IMR-90 (cell line): ENCODE measurements around the gene UBL5. TPM values are rescaled to one million over a fixed set of nuclear protein-coding genes. Genes with fewer than 3 reads are reported as not detected.
"Not testable (repeated sequence)": the region's sequence is repeated elsewhere in the genome, so short reads cannot be mapped to it uniquely, and the experiment has no call there.

ENCODE experiments used
- ATAC-seq: fragments of 200-7000 bp; cut with Tn5 transposase; 2 replicates; pipeline ENCODE4 v1.9.1; 2020; ENCODE audit warnings: low read depth, mild to moderate bottlenecking, moderate library complexity
- BruUV-seq: library from RNA; stranded (reverse); fragments of 400-500 nt; replicated peaks from 2 replicates; lab custom pipeline; 2021; lab: Mats Ljungman, UMichigan
- CTCF ChIA-PET: fragments of 300-600 bp; formaldehyde crosslinking; extraction: SDS; loops from one replicate; lab custom pipeline; 2021; ENCODE audit warnings: antibody characterized with exemption; lab: Yijun Ruan, JAX
- POLR2A ChIA-PET: fragments of 300-600 bp; sonication (Branson Sonifier 250); formaldehyde crosslinking; loops from one replicate; lab custom pipeline; 2022; ENCODE audit warnings: antibody characterized with exemption; ENCODE audit not compliant: unreplicated experiment; lab: Charles Lee
- DNase-seq: peaks from one replicate; pipeline ENCODE4 v3.0.0; 2013
- H2AFZ ChIP-seq: replicated peaks from 2 replicates; pipeline ENCODE3; 2013; ENCODE audit warnings: low read length, mild to moderate bottlenecking; ENCODE audit not compliant: poor library complexity
- H2AK5ac ChIP-seq: 2 replicates; pipeline ENCODE4 v1.6.1; 2013; ENCODE audit warnings: low read depth, low read length, inconsistent platforms
- H2AK9ac ChIP-seq: replicated peaks from 2 replicates; pipeline ENCODE3; 2013; ENCODE audit warnings: mild to moderate bottlenecking, low read depth, low read length, moderate library complexity; ENCODE audit not compliant: poor library complexity
- H2BK120ac ChIP-seq: 2 replicates; pipeline ENCODE4 v1.6.1; 2013; ENCODE audit warnings: low read depth, low read length, inconsistent platforms
- H2BK15ac ChIP-seq: 3 replicates; pipeline ENCODE4 v1.6.1; 2013; ENCODE audit warnings: low read depth, low read length, inconsistent platforms
- H2BK20ac ChIP-seq: 2 replicates; pipeline ENCODE4 v1.6.1; 2013; ENCODE audit warnings: low read depth, mild to moderate bottlenecking, inconsistent platforms, low read length, moderate library complexity
- H2BK5ac ChIP-seq: 2 replicates; pipeline ENCODE4 v1.6.1; 2013; ENCODE audit warnings: mild to moderate bottlenecking, low read depth, low read length, inconsistent platforms; ENCODE audit not compliant: poor library complexity, severe bottlenecking
- H3K14ac ChIP-seq: replicated peaks from 2 replicates; pipeline ENCODE4 v1.6.1; 2013; ENCODE audit warnings: low read depth, low read length, inconsistent platforms
- H3K18ac ChIP-seq: 2 replicates; pipeline ENCODE4 v1.6.1; 2013; ENCODE audit warnings: low read depth, low read length, control low read depth
- H3K23ac ChIP-seq: 2 replicates; pipeline ENCODE4 v1.6.1; 2013; ENCODE audit warnings: low read depth, low read length, inconsistent platforms
- H3K27ac ChIP-seq: 2 replicates; pipeline ENCODE4 v1.5.1; 2013; ENCODE audit warnings: mild to moderate bottlenecking, control low read depth, low read length; ENCODE audit not compliant: insufficient read depth
- H3K27me3 ChIP-seq: 2 replicates; pipeline ENCODE4 v1.6.1; 2013; ENCODE audit warnings: low read length; ENCODE audit not compliant: control insufficient read depth, insufficient read depth
- H3K36me3 ChIP-seq: 2 replicates; pipeline ENCODE4 v1.6.1; 2013; ENCODE audit warnings: low read length, mixed read lengths; ENCODE audit not compliant: control insufficient read depth, insufficient read depth
- H3K4ac ChIP-seq: 2 replicates; pipeline ENCODE4 v1.6.1; 2013; ENCODE audit warnings: low read depth, low read length, inconsistent platforms
- H3K4me1 ChIP-seq: 2 replicates; pipeline ENCODE4 v1.6.1; 2013; ENCODE audit warnings: low read length, mixed read lengths; ENCODE audit not compliant: control insufficient read depth, insufficient read depth
- H3K4me2 ChIP-seq: 2 replicates; pipeline ENCODE4 v1.6.1; 2013; ENCODE audit warnings: low read depth, mild to moderate bottlenecking, control low read depth, low read length, moderate library complexity
- H3K4me3 ChIP-seq: 2 replicates; pipeline ENCODE4 v1.5.1; 2013; ENCODE audit warnings: low read depth, mild to moderate bottlenecking, control low read depth, low read length, moderate library complexity; ENCODE audit not compliant: insufficient read depth
- H3K56ac ChIP-seq: 2 replicates; pipeline ENCODE4 v1.6.1; 2013; ENCODE audit warnings: low read length, inconsistent platforms; ENCODE audit not compliant: insufficient read depth; ENCODE audit errors: extremely low read depth
- H3K79me1 ChIP-seq, 2 experiments: 2 replicates each; pipeline ENCODE4 v1.6.1; 2013; ENCODE audit warnings: low read length in 2 of 2, inconsistent platforms in 1 of 2, low read depth in 1 of 2
- H3K9ac ChIP-seq: 2 replicates; pipeline ENCODE4 v1.6.1; 2013; ENCODE audit warnings: low read depth, low read length, control low read depth
- H3K9me1 ChIP-seq: 2 replicates; pipeline ENCODE4 v1.6.1; 2013; ENCODE audit warnings: low read length, inconsistent platforms; ENCODE audit not compliant: insufficient read depth
- H3K9me3 ChIP-seq: 2 replicates; pipeline ENCODE4 v1.6.1; 2013; ENCODE audit warnings: low read length; ENCODE audit not compliant: control insufficient read depth, insufficient read depth
- H4K20me1 ChIP-seq: 2 replicates; pipeline ENCODE4 v1.6.1; 2013; ENCODE audit warnings: low read length, inconsistent platforms; ENCODE audit not compliant: insufficient read depth
- H4K5ac ChIP-seq: 2 replicates; pipeline ENCODE4 v1.6.1; 2013; ENCODE audit warnings: mild to moderate bottlenecking, low read depth, low read length, control low read depth
- H4K8ac ChIP-seq, 2 experiments: 2 replicates each; pipeline ENCODE4 v1.6.1; 2013; ENCODE audit warnings: low read depth in 2 of 2, low read length in 2 of 2, control low read depth in 1 of 2, inconsistent platforms in 1 of 2
- H4K91ac ChIP-seq: 2 replicates; pipeline ENCODE4 v1.6.1; 2013; ENCODE audit warnings: low read depth, low read length, inconsistent platforms; ENCODE audit not compliant: insufficient read depth
- WGBS, 2 experiments: methylation state at CpG; one replicate each; pipeline versions ENCODE4 v1.1.5 to v1.1.7; 2013; ENCODE audit warnings: missing lambda C conversion rate in 2 of 2; ENCODE audit not compliant: insufficient read length in 1 of 2; ENCODE audit errors: extremely low coverage in 2 of 2; 5-methylcytosine and 5-hydroxymethylcytosine counted together
- dilution Hi-C: fragments of 300-500 bp; cut with HindIII; formaldehyde crosslinking; loops from one replicate; pipeline ENCODE4 v1.14.3; 2018; ENCODE audit warnings: low sequenced_read_pairs; ENCODE audit not compliant: unreplicated experiment
- in situ Hi-C: fragments of 300-500 bp; cut with MboI; formaldehyde crosslinking; loops from 3 replicates; pipeline ENCODE4 v1.14.3; 2019; ENCODE audit warnings: low sequenced_read_pairs, inconsistent platforms, mixed read lengths
- intact Hi-C: fragments of 100-400 bp; cut with micrococcal nuclease; formaldehyde crosslinking; loops from 2 replicates; pipeline ENCODE4 v1.10.0; 2022
- polyA plus RNA-seq, 3 experiments: library from polyadenylated mRNA; depleted of rRNA; stranded (reverse); fragments of >200 nt; gene quantifications; 2 replicates each; pipeline ENCODE4 v1.2.3, GENCODE V29; 2012; ENCODE audit warnings: low replicate concordance in 1 of 3
- total RNA-seq: library from RNA; depleted of rRNA; stranded (reverse); fragments of >200 nt; gene quantifications from 2 replicates; pipeline ENCODE4 v1.2.3, GENCODE V29; 2012

UBL5 gene
- total and polyA plus RNA-seq, 2 of the 4 experiments (the other 2 are of a cell fraction), result 434 to 1,091 TPM

DNA sequence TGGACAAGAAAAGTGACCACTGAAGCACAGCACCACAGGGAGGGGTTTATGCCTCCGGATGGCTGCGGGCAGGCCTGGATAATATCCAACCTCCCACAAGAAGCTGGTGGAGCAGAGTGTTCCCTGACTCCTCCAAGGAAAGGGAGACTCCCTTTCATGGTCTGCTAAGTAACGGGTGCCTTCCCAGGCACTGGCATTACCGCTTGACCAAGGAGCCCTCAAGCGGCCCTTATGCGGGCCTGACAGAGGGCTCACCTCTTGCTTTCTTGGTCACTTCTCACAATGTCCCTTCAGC lies 36.7 kb upstream of the UBL5 start:
- H3K9me1 ChIP-seq, H3K27ac ChIP-seq, H3K14ac ChIP-seq, H3K4me3 ChIP-seq, H2AK5ac ChIP-seq, DNase-seq, H3K79me1 ChIP-seq, ATAC-seq, H2AFZ ChIP-seq, H2AK9ac ChIP-seq, H4K20me1 ChIP-seq, H3K9ac ChIP-seq, BruUV-seq, H2BK120ac ChIP-seq, H3K4ac ChIP-seq, POLR2A ChIA-PET, H2BK5ac ChIP-seq, H2BK15ac ChIP-seq, H4K8ac ChIP-seq, H3K27me3 ChIP-seq, H4K5ac ChIP-seq, H3K9me3 ChIP-seq, H4K91ac ChIP-seq, H3K4me1 ChIP-seq, H2BK20ac ChIP-seq, H3K23ac ChIP-seq, CTCF ChIA-PET, H3K18ac ChIP-seq, H3K56ac ChIP-seq, H3K4me2 ChIP-seq, H3K36me3 ChIP-seq: not testable (repeated sequence)
- in situ Hi-C loops (loop anchor here (5.0 to 10.0 kb wide), 4 partner anchors 164 to 656 kb away; partner anchors contain the start of gene ZNF559), intact Hi-C loops (loop anchor here (2.0 to 5.0 kb wide), 2 partner anchors 384 to 654 kb away; no protein-coding TSS in a partner anchor), dilution Hi-C loops (loop anchor here (10.0 kb wide), 1 partner anchor 166 kb away; the partner anchor contains the start of gene ZNF561)
- WGBS, 2 experiments, result 100% methylated on average over 2 of the region's 6 CpGs; no CpG with 5 or more reads in 1 of the 2 experiments
